NOMO-1 (cell line): ENCODE data around the gene TEDC1.
A peak's percentile ranks its signal among the peaks of the same experiment; 100 is the strongest.

Experiments used
- DNase-seq, 2 experiments: peaks; one replicate each; lab custom pipeline; 2025; ENCODE audit not compliant: unreplicated experiment in 2 of 2; lab: John Stamatoyannopoulos, UW

The TEDC1 gene

GRCh38 chr14:105484069-105484996 lies 6.7 kb upstream of the TEDC1 start:
- no peak for DNase-seq

GRCh38 chr14:105484997-105485393 lies 6.1 kb upstream of the TEDC1 start:
- no peak for DNase-seq

GRCh38 chr14:105485739-105486162 lies 5.3 kb upstream of the TEDC1 start:
- DNase-seq = peak; percentile 26 to 38

- DNase-seq = no peak
These were observed 4.7 kb upstream of the TEDC1 start, which contains the start of gene CRIP1 for GRCh38 chr14:105486163-105486973. Gene CRIP1 (plus strand): TSS chr14:105486886. CDS start chr14:105487260, 374 bp downstream.

- peak; percentile 14 to 45 for DNase-seq
These were observed 4.0 kb upstream of the TEDC1 start for GRCh38 chr14:105486974-105487448.

GRCh38 chr14:105487449-105487985 lies 3.5 kb upstream of the TEDC1 start:
- DNase-seq = peak; percentile 66 to 77

- DNase-seq = peak in 1 of 2 experiments; percentile 10
These were observed 2.9 kb upstream of the TEDC1 start for GRCh38 chr14:105487986-105488777.

- no peak for DNase-seq
These were observed 2.1 kb upstream of the TEDC1 start for GRCh38 chr14:105488781-105489541.

GRCh38 chr14:105489542-105490266 lies 1.3 kb upstream of the TEDC1 start:
- DNase-seq = peak; percentile 82 to 87

- no peak for DNase-seq
These were observed 827 bp upstream of the TEDC1 start for GRCh38 chr14:105490267-105490571.

- DNase-seq = peak; percentile 40 to 70
These were observed 424 bp downstream of the TEDC1 start for GRCh38 chr14:105491366-105491973.

- no peak for DNase-seq
These were observed 1.3 kb downstream of the TEDC1 start for GRCh38 chr14:105492031-105492970.

- DNase-seq = no peak
These were observed 2.2 kb downstream of the TEDC1 start for GRCh38 chr14:105492971-105493871.

GRCh38 chr14:105493921-105494605 lies 3.0 kb downstream of the TEDC1 start:
- DNase-seq = no peak

GRCh38 chr14:105494606-105494929 lies 3.5 kb downstream of the TEDC1 start:
- no peak for DNase-seq
